Endothelial cell of umbilical vein (primary cell): ENCODE results near the gene TGDS. TPM values are rescaled to one million over a fixed set of nuclear protein-coding genes. Genes with fewer than 3 reads are reported as not detected.

Experiments
- BruUV-seq: library from RNA; stranded (reverse); fragments of 400-500 nt; replicated peaks from 2 replicates; lab custom pipeline; 2021; lab: Mats Ljungman, UMichigan
- CTCF ChIA-PET: fragments of 300-600, 350-600 bp; sonication (Branson Sonifier 250); formaldehyde crosslinking; loops from one replicate; lab custom pipeline; 2021; ENCODE audit warnings: antibody characterized with exemption, inconsistent platforms; lab: Charles Lee
- POLR2A ChIA-PET: fragments of 300-600, 350-600 bp; sonication (Branson Sonifier 250); formaldehyde crosslinking; loops from one replicate; lab custom pipeline; 2021; ENCODE audit warnings: antibody characterized with exemption, inconsistent platforms; lab: Charles Lee
- DNase-seq: peaks from one replicate; pipeline ENCODE4 v3.0.0-alpha.2; 2011; ENCODE audit warnings: low read depth, low spot score
- FAIRE-seq: peaks from 2 replicates; lab custom pipeline; 2011; peaks lifted over from hg19 to GRCh38; lab: Jason Lieb, UNC
- H2AFZ ChIP-seq: 2 replicates; pipeline ENCODE4 v1.6.0; 2012; ENCODE audit warnings: low read depth, low read length, control low read depth, inconsistent platforms
- H3K27ac ChIP-seq: 2 replicates; pipeline ENCODE4 v1.5.1; 2011; ENCODE audit warnings: low read depth, mild to moderate bottlenecking, control low read depth, low read length, moderate library complexity; ENCODE audit not compliant: insufficient read depth
- H3K27me3 ChIP-seq, 2 experiments: 2 replicates each; pipeline versions ENCODE4 v1.6.0 to v1.6.1; 2011; ENCODE audit warnings: low read length in 2 of 2, mixed read lengths in 1 of 2; ENCODE audit not compliant: control insufficient read depth in 2 of 2, insufficient read depth in 2 of 2
- H3K36me3 ChIP-seq, 2 experiments: 2 replicates in 1 of 2; 3 replicates in 1 of 2; pipeline ENCODE4 v1.5.1; 2011; ENCODE audit warnings: low read length in 2 of 2, mild to moderate bottlenecking in 1 of 2, moderate library complexity in 1 of 2; ENCODE audit not compliant: control insufficient read depth in 2 of 2, insufficient read depth in 2 of 2; ENCODE audit errors: extremely low read depth in 1 of 2
- H3K4me1 ChIP-seq: 3 replicates; pipeline ENCODE4 v1.5.1; 2011; ENCODE audit warnings: mild to moderate bottlenecking, low read length; ENCODE audit not compliant: control insufficient read depth, insufficient read depth; ENCODE audit errors: extremely low read depth
- H3K4me2 ChIP-seq: 2 replicates; pipeline ENCODE4 v1.6.1; 2011; ENCODE audit warnings: low read length, control low read depth, mixed read lengths; ENCODE audit not compliant: insufficient read depth
- H3K4me3 ChIP-seq, 3 experiments: fragments of 200-600 bp in 1 of 3; sonication (generic), shearing (Covaris generic) in 1 of 3; replicated peaks in 1 of 3; 2 replicates each; pipeline ENCODE4 v1.5.1; 2011 to 2016; ENCODE audit warnings: control low read depth in 3 of 3, low read length in 3 of 3, mild to moderate bottlenecking in 2 of 3, inconsistent platforms in 1 of 3, low read depth in 1 of 3, moderate library complexity in 1 of 3; ENCODE audit not compliant: insufficient read depth in 1 of 3
- H3K79me2 ChIP-seq: 2 replicates; pipeline ENCODE4 v1.6.0; 2012; ENCODE audit warnings: low read length, inconsistent platforms; ENCODE audit not compliant: control insufficient read depth, insufficient read depth
- H3K9ac ChIP-seq: replicated peaks from 2 replicates; pipeline ENCODE3; 2011; ENCODE audit warnings: low read length, control low read depth; ENCODE audit not compliant: insufficient read depth; ENCODE audit errors: extremely low read depth
- H3K9me1 ChIP-seq: replicated peaks from 3 replicates; pipeline ENCODE4 v1.6.0; 2011; ENCODE audit warnings: mild to moderate bottlenecking, low read length; ENCODE audit not compliant: control insufficient read depth, insufficient read depth; ENCODE audit errors: extremely low read depth
- H3K9me3 ChIP-seq: replicated peaks from 2 replicates; pipeline ENCODE4 v1.5.1; 2012; ENCODE audit warnings: low read length, inconsistent platforms; ENCODE audit not compliant: control insufficient read depth, insufficient read depth
- H4K20me1 ChIP-seq: replicated peaks from 2 replicates; pipeline ENCODE3; 2011; ENCODE audit warnings: mild to moderate bottlenecking, low read length; ENCODE audit not compliant: control insufficient read depth, insufficient read depth; ENCODE audit errors: extremely low read depth
- EZH2 ChIP-seq: IDR thresholded peaks from 2 replicates; pipeline ENCODE4 v1.6.1; 2012; ENCODE audit warnings: borderline replicate concordance, low read depth, mild to moderate bottlenecking, moderate library complexity, low read length, inconsistent platforms; ENCODE audit not compliant: severe bottlenecking
- FOS ChIP-seq: IDR thresholded peaks from 2 replicates; pipeline ENCODE4 v1.6.1; 2011; ENCODE audit warnings: mild to moderate bottlenecking, low read length, moderate library complexity, borderline replicate concordance; ENCODE audit not compliant: insufficient read depth
- GATA2 ChIP-seq: IDR thresholded peaks from 2 replicates; pipeline ENCODE4 v1.7.0; 2011; ENCODE audit warnings: low read depth, mild to moderate bottlenecking, moderate library complexity, mixed read lengths, low read length; ENCODE audit not compliant: insufficient read length, insufficient read depth
- JUN ChIP-seq: IDR thresholded peaks from 2 replicates; pipeline ENCODE4 v1.6.1; 2011; ENCODE audit warnings: borderline replicate concordance, low read depth; ENCODE audit not compliant: insufficient read length, insufficient read depth
- MYC ChIP-seq: IDR thresholded peaks from one replicate; pipeline ENCODE4 v1.6.1; 2011; ENCODE audit warnings: mild to moderate bottlenecking, low read depth, low read length
- POLR2A ChIP-seq: IDR thresholded peaks from 2 replicates; pipeline ENCODE4 v1.6.1; 2012; ENCODE audit warnings: low read depth, mild to moderate bottlenecking, control low read depth, low read length
- POLR2AphosphoS5 ChIP-seq: IDR thresholded peaks from 2 replicates; pipeline ENCODE4 v1.6.1; 2012; ENCODE audit warnings: low read depth, mild to moderate bottlenecking, control low read depth, low read length, moderate library complexity; ENCODE audit not compliant: insufficient read depth
- dilution Hi-C: fragments of 300-500 bp; cut with MboI; formaldehyde crosslinking; loops from one replicate; pipeline ENCODE4 v1.15.0; 2019; ENCODE audit warnings: low sequenced_read_pairs; ENCODE audit not compliant: extremely low pct_ligation_motif_present
- intact Hi-C: fragments of 100-400 bp; cut with micrococcal nuclease; formaldehyde crosslinking; loops from one replicate; pipeline ENCODE4 v1.10.0; 2022
- polyA plus RNA-seq, 4 experiments: library from polyadenylated mRNA; depleted of rRNA in 3 of 4; stranded (reverse) in 3 of 4; unstranded in 1 of 4; fragments of >200 nt; gene quantifications; 2 replicates each; pipeline versions ENCODE4 v1.2.1 to v1.2.3, GENCODE V29; 2011 to 2012; ENCODE audit warnings: missing spikeins in 1 of 4
- total RNA-seq: library from RNA; stranded (reverse); gene quantifications from 2 replicates; pipeline ENCODE4 v1.2.3, GENCODE V29; 2021
- TF ChIP-seq, protein P1 (sequence below): IDR thresholded peaks from 2 replicates; pipeline ENCODE4 v1.6.1; 2011; ENCODE audit not compliant: insufficient read depth, insufficient read length
- TF ChIP-seq, protein P2 (sequence below), 2 donors: IDR thresholded peaks; 1 replicate in 1 of 2; 2 replicates in 1 of 2; pipeline ENCODE4 v1.5.1; 2011; ENCODE audit warnings: low read length in 2 of 2, mild to moderate bottlenecking in 2 of 2, moderate library complexity in 2 of 2, control low read depth in 1 of 2, inconsistent platforms in 1 of 2, low read depth in 1 of 2; ENCODE audit not compliant: insufficient read depth in 1 of 2; ENCODE audit errors: extremely low read depth in 1 of 2

TGDS gene
- total and polyA plus RNA-seq, 2 donors (not counting 3 experiments of a cell fraction or from before 2014, with no cell fraction given), result 7.3 to 9.3 TPM

DNA sequence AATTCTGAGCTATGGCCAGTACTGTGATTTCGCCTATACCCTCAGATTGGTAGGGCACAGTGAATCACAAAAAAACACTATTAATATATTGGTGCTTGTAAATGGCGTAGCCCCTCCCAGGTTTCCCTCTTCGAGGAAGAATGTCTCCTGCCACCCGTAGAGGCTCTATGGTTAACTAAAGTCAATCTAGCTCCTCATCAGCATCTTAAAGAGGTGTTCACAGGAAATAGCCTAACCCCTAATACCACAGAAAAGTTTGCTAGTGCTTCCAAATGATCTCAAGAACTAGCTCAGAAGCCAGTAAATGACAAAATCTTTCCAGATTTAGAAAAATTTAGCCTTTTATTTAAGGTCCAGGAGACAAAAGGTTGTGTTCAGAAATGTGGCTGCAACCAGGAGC, 60.2 kb downstream of the TGDS start:
- Histone ChIP-seq H4K20me1 (no peaks in the 10 kb centered on the region), H3K9me3 (no peaks in the 10 kb centered on the region), H3K4me1 (no peaks in the 10 kb centered on the region), H2AFZ (no peak overlapping the region), H3K4me3 (no peak overlapping the region), H3K36me3 (no peaks in the 10 kb centered on the region), H3K27me3 (peaks cover 3 to 20% of the 10 kb centered on the region in 2 experiments), H3K9me1 (no peaks in the 10 kb centered on the region), H3K27ac (no peak overlapping the region), H3K79me2 (no peaks in the 10 kb centered on the region), H3K4me2 (no peak overlapping the region), H3K9ac (no peak overlapping the region)
- TF ChIP-seq MYC (no peak), JUN (no peak), GATA2 (no peak), POLR2A (no peak), EZH2 (no peak), POLR2AphosphoS5 (no peak), FOS (no peak)
- TF ChIP-seq, protein P1, sequence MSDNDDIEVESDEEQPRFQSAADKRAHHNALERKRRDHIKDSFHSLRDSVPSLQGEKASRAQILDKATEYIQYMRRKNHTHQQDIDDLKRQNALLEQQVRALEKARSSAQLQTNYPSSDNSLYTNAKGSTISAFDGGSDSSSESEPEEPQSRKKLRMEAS, result no peak
- TF ChIP-seq, protein P2, sequence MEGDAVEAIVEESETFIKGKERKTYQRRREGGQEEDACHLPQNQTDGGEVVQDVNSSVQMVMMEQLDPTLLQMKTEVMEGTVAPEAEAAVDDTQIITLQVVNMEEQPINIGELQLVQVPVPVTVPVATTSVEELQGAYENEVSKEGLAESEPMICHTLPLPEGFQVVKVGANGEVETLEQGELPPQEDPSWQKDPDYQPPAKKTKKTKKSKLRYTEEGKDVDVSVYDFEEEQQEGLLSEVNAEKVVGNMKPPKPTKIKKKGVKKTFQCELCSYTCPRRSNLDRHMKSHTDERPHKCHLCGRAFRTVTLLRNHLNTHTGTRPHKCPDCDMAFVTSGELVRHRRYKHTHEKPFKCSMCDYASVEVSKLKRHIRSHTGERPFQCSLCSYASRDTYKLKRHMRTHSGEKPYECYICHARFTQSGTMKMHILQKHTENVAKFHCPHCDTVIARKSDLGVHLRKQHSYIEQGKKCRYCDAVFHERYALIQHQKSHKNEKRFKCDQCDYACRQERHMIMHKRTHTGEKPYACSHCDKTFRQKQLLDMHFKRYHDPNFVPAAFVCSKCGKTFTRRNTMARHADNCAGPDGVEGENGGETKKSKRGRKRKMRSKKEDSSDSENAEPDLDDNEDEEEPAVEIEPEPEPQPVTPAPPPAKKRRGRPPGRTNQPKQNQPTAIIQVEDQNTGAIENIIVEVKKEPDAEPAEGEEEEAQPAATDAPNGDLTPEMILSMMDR (IDR thresholded peaks at IDR 0.05; ENCODE audit: extremely low read depth in 1 of 2, insufficient read depth in 1 of 2, low read depth in 1 of 2, low read length in 2 of 2), result no peak
- intact Hi-C loops, result no loop called here
- FAIRE-seq (no peak), DNase-seq (no peak)
- CTCF ChIA-PET, result no interaction called here
- dilution Hi-C loops, result no loop called here
- BruUV-seq, result no TSS peak
- POLR2A ChIA-PET, result no interaction called here
